Lung (tissue), 12 donors: ENCODE measurements around the gene PRR5L. TPM values are rescaled to one million over a fixed set of nuclear protein-coding genes. Genes with fewer than 3 reads are reported as not detected.

Source experiments
- ATAC-seq: fragments of 200-7000 bp; cut with Tn5 transposase; one replicate; pipeline ENCODE4 v1.9.1; 2020; ENCODE audit warnings: moderate number of reproducible peaks; ENCODE audit not compliant: insufficient read depth, low FRiP score
- DNase-seq, 3 donors: peaks; one replicate each; pipeline ENCODE4 v3.0.0-alpha.2; 2013 to 2017
- H3K27ac ChIP-seq, 2 donors: one replicate each; pipeline ENCODE4 v1.5.1; 2013; ENCODE audit warnings: mild to moderate bottlenecking in 2 of 2, moderate library complexity in 2 of 2, control low read depth in 1 of 2, inconsistent platforms in 1 of 2, low read depth in 1 of 2, low read length in 1 of 2
- H3K27me3 ChIP-seq, 3 donors: one replicate each; pipeline ENCODE4 v1.5.1; 2013; ENCODE audit warnings: low read length in 2 of 3; ENCODE audit not compliant: control insufficient read depth in 3 of 3, insufficient read depth in 3 of 3
- H3K36me3 ChIP-seq, 4 donors: one replicate each; pipeline ENCODE4 v1.5.1; 2013; ENCODE audit warnings: low read length in 4 of 4, mild to moderate bottlenecking in 1 of 4, moderate library complexity in 1 of 4; ENCODE audit not compliant: control insufficient read depth in 4 of 4, insufficient read depth in 4 of 4
- H3K4me1 ChIP-seq, 5 donors: one replicate each; pipeline ENCODE4 v1.5.1; 2013; ENCODE audit warnings: low read length in 5 of 5, mild to moderate bottlenecking in 2 of 5, moderate library complexity in 1 of 5; ENCODE audit not compliant: control insufficient read depth in 5 of 5, insufficient read depth in 5 of 5
- H3K4me3 ChIP-seq: one replicate; pipeline ENCODE4 v1.5.1; 2013; ENCODE audit warnings: mild to moderate bottlenecking, control low read depth, moderate library complexity
- H3K9ac ChIP-seq, 2 donors: one replicate each; pipeline ENCODE4 v1.5.1; 2013; ENCODE audit warnings: low read length in 2 of 2, control low read depth in 1 of 2; ENCODE audit not compliant: insufficient read depth in 1 of 2
- H3K9me3 ChIP-seq, 4 donors: one replicate each; pipeline ENCODE4 v1.5.1; 2013; ENCODE audit warnings: low read length in 3 of 4, mild to moderate bottlenecking in 1 of 4, moderate library complexity in 1 of 4; ENCODE audit not compliant: control insufficient read depth in 4 of 4, insufficient read depth in 3 of 4
- CTCF ChIP-seq: IDR thresholded peaks from 2 replicates; pipeline ENCODE4 v1.5.1; 2012; ENCODE audit warnings: mild to moderate bottlenecking; ENCODE audit errors: control extremely low read depth, extremely low read depth
- WGBS, 2 donors: extraction: QIAGEN DNeasy Blood & Tissue Kit; methylation state at CpG; one replicate each; pipeline ENCODE4 v1.1.7; 2013; 5-methylcytosine and 5-hydroxymethylcytosine counted together
- polyA plus RNA-seq, 2 donors: library from polyadenylated mRNA; stranded (reverse); fragments of 200-250 nt; gene quantifications; one replicate each; pipeline ENCODE4 v1.2.1, GENCODE V29; 2013
- total RNA-seq, 2 donors: library from RNA; depleted of rRNA in 1 of 2; stranded (reverse); fragments of >200 nt in 1 of 2; gene quantifications; one replicate each; pipeline ENCODE4 v1.2.1, GENCODE V29; 2014 to 2021
- donor health status: control.
- donor health status: control.
- donor health status: Bipolar disorder and iron deficiency.
- donor health status: healthy.
- donor health status: DM: yes; HTN: yes; CAD: no.

The PRR5L gene
- total and polyA plus RNA-seq, 4 donors = 6.3 to 27.5 (median 9.0) TPM

GRCh38 chr11:36437413-36437812, 141.3 kb downstream of the PRR5L start:
- 75 to 80% methylated on average over 3 of the region's 3 CpGs for WGBS, 2 donors
- Histone ChIP-seq H3K27ac (no peak overlapping the region), H3K9ac (no peak overlapping the region), H3K27me3 (peaks cover 0 to 3% (median 0%) of the 10 kb centered on the region in 3 donors), H3K4me1 (peaks cover 0 to 14% (median 7%) of the 10 kb centered on the region in 5 donors), H3K4me3 (no peak overlapping the region), H3K36me3 (peaks cover 0 to 9% (median 0%) of the 10 kb centered on the region in 4 donors), H3K9me3 (no peaks in the 10 kb centered on the region)
- no peak for ATAC-seq
- DNase-seq = peak in 1 of 3 donors; percentile 33
- TF ChIP-seq CTCF = no peak

- H3K36me3 ChIP-seq = peaks cover 0 to 9% (median 0%) of the 10 kb centered on the region in 4 donors
- no peak overlapping the region for H3K4me3 ChIP-seq
- peaks cover 0 to 3% (median 0%) of the 10 kb centered on the region in 3 donors for H3K27me3 ChIP-seq
- no peak overlapping the region for H3K9ac ChIP-seq
- WGBS, 2 donors = 85 to 88% methylated on average over 5 of the region's 5 CpGs
- peaks cover 0 to 10% (median 7%) of the 10 kb centered on the region in 5 donors for H3K4me1 ChIP-seq
- DNase-seq (no peak), ATAC-seq (no peak)
- no peaks in the 10 kb centered on the region for H3K9me3 ChIP-seq
- no peak for TF ChIP-seq CTCF
- no peak overlapping the region for H3K27ac ChIP-seq
Observed at GRCh38 chr11:36438126-36438525, 142.0 kb downstream of the PRR5L start.

GRCh38 chr11:36441610-36442208, 145.6 kb downstream of the PRR5L start:
- H3K36me3 ChIP-seq = peaks cover 0 to 9% (median 0%) of the 10 kb centered on the region in 4 donors
- ATAC-seq = no peak
- H3K9me3 ChIP-seq = no peaks in the 10 kb centered on the region
- H3K27ac ChIP-seq = no peak overlapping the region
- 80 to 91% methylated on average over 2 of the region's 2 CpGs for WGBS, 2 donors
- DNase-seq = no peak
- no peak overlapping the region for H3K9ac ChIP-seq
- TF ChIP-seq CTCF = no peak
- H3K4me1 ChIP-seq = peaks cover 0 to 9% (median under 1%) of the 10 kb centered on the region in 5 donors
- H3K27me3 ChIP-seq = peaks cover 0 to 3% (median 0%) of the 10 kb centered on the region in 3 donors
- no peak overlapping the region for H3K4me3 ChIP-seq
